Measurements from ENCODE around the gene SLC26A8.

SLC26A8 gene, protein sequence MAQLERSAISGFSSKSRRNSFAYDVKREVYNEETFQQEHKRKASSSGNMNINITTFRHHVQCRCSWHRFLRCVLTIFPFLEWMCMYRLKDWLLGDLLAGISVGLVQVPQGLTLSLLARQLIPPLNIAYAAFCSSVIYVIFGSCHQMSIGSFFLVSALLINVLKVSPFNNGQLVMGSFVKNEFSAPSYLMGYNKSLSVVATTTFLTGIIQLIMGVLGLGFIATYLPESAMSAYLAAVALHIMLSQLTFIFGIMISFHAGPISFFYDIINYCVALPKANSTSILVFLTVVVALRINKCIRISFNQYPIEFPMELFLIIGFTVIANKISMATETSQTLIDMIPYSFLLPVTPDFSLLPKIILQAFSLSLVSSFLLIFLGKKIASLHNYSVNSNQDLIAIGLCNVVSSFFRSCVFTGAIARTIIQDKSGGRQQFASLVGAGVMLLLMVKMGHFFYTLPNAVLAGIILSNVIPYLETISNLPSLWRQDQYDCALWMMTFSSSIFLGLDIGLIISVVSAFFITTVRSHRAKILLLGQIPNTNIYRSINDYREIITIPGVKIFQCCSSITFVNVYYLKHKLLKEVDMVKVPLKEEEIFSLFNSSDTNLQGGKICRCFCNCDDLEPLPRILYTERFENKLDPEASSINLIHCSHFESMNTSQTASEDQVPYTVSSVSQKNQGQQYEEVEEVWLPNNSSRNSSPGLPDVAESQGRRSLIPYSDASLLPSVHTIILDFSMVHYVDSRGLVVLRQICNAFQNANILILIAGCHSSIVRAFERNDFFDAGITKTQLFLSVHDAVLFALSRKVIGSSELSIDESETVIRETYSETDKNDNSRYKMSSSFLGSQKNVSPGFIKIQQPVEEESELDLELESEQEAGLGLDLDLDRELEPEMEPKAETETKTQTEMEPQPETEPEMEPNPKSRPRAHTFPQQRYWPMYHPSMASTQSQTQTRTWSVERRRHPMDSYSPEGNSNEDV

DNA sequence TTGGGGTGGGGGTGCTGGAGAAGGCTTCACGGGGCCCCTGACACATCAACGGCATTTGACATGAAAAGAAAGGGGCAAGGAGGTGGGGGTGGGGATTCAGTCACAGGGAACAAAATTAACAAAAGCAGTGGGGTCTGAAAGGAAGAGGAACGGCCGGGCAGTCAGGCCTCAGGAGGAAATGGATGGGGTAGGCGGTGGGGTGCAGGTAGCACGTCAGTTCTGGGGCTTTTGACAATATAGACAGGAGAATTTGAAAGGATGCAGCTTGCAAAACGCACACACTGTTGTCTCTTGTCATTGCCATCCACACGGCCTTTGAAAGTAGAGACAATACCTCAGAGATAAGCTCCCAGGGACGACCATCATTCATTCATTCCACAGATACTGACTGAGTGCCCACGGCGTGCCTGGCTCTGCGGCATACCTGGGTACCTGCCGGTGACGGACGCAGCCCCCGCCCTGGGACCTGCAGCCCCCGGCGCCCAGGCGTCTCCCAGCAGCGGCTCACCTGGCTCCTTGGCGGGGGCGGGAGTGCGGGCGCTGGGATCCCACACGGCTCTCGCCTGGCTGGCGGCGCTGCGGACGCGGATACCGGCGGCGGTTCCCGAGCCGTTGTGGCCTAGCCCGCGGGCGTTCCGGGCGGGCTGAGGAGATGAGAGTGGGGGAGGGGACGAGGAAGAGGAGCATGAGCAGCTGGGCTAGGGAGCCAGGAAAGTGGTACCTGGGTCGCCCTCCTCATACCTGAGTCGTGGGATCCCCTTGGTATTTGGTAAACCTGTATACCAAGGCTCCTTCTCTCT is at the start of gene SLC26A8:
Gene SLC26A8 (minus strand): TSS at position 646 of the 800 bp plus-strand sequence. CDS start 4,934 bp downstream, outside the sequence.
- DNase-seq = no peak

DNA sequence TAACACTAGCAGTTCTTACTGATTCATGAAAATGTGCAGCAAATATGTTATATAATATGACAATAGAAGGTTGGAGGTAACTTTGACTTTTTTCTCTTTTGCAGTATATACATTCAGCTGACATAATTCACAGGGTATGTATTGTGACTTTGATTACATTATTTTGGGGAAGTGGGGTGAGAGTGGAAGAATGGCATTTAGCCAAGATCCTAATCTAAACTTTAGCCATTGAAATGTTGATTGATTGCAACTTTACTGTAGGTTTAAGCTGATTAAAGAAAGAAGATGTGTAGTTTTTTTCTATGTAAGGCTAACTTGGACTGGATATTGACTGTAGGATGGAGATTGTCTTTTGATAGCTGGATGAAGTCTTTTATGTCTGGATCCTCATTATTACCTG is 49.1 kb upstream of the SLC26A8 start:
- DNase-seq = no peak

DNA sequence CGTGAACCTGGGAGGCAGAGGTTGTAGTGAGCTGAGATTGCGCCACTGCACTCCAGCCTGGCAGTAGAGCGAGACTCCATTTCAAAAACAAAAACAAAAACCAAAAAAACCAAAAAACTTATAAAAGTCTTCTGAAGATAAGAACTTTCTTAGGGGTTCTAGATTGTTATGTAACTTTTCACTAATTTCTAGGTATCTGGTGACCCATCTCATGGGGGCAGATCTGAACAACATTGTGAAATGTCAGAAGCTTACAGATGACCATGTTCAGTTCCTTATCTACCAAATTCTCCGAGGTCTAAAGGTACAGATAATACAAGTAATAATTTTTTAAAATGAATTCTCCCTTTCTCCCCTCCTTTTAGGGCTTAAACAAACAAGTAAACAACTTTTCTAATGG is 48.2 kb upstream of the SLC26A8 start:
- no peak for DNase-seq

DNA sequence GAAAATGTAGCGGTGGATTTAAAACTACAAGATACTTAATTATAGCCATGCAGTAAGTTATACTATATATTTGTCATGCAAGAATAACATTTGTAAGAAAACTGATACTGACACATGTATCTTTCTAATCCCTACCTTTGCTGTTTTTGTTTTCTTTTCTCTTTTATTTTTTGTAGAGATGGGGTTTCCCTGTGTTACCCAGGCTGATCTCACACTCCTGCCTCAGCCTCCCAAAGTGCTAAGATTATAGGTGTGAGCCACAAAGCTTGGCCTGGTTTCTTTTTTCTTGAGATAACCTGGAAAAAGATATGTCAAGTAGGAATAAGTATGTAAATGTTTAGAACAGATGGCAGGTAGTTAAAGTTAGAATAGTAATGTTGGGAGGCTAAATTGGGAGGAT is 47.3 kb upstream of the SLC26A8 start:
- no peak for DNase-seq

DNA sequence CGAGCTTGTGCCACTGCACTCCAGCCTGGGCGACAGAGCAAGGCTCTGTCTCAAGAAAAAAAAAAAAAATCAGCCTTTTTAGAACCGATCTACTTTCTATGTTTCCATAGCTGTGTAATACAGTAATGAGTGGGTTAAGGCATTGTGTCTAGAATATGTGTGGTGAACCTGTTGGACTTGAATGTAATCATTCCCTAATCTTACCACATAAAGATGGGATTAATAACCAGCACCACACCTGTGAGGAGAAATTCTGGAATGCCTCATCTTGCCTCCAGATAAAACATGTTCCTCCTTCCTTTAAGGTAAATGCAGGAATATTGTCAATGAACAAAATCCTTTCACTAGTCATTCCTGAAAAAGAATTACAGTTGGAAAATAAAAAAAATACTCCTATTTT is 46.8 kb upstream of the SLC26A8 start:
- DNase-seq = no peak

DNA sequence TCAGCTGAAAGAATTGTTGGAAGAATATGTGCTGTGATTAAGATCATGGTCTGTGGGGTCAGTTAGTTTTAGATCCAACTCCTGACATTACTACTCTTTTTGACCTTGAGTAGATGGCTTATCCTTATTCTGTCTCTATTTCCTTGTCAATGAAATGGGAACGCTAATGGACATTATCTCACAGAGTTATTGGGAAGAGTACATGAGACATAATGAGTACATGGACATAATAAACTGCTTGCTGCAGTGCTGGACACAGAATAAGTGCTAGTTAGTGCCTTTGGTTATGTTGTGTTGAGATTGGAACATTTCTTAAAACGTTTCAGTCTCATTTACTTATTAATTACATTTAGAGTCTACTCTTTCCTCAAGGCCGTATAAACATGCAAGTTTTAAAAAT is 45.8 kb upstream of the SLC26A8 start:
- no peak for DNase-seq

DNA sequence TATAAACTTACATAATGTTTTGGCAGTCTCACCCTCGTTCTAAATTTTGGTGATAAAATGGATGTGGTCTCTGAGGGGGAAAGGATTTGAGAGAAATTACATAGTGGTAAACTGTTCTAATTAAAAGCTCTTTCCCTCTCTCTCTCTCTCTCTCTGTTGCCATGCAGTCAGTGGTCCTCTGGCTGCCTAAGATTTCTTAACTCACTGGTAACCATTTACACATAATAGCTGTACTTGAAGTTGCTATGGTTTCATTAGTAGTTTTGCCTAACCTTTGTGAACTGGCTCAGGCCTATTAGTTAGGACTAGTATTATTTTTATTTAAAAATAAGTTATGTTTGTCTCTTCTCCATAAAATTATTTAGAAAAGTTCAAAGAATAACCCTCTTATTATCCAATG is 45.1 kb upstream of the SLC26A8 start:
- no peak for DNase-seq

DNA sequence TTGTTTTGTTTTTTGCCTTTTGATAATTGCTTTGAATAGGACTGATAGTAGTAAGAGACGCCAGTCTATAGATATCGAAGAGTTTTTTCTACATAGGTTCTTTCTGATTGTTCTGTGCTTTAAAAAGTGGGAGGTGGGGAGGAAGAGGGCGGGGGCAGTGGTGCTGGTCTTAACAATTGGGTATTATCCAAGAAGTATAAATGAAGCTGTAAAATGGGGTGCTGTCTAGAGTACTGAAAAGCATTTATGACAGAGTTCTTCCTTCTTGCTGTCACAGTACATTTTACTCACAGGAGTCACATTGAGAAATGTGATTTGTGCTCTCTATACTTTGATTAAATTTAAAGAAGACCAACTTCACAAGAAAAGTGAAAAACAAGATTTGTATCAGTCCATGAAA is 44.1 kb upstream of the SLC26A8 start:
- no peak for DNase-seq

DNA sequence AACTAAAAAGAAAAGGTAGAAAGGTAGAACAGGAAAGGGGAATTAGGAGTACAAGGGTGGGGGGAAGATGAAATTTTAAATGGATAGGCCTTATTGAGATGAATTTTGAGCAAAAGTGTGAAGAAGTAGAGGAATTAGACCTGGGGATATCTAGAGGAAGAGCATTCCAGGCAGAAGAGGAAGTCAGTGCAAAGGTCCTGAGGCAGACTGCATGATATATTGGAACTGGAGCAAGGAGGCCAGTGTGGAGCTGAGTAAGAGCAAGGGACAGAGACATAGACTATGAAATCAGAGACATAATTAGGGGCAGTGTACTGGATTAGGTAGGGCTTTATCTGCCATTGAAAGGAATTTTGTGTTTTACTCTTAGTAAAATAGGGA is 43.6 kb upstream of the SLC26A8 start:
- DNase-seq = no peak

DNA sequence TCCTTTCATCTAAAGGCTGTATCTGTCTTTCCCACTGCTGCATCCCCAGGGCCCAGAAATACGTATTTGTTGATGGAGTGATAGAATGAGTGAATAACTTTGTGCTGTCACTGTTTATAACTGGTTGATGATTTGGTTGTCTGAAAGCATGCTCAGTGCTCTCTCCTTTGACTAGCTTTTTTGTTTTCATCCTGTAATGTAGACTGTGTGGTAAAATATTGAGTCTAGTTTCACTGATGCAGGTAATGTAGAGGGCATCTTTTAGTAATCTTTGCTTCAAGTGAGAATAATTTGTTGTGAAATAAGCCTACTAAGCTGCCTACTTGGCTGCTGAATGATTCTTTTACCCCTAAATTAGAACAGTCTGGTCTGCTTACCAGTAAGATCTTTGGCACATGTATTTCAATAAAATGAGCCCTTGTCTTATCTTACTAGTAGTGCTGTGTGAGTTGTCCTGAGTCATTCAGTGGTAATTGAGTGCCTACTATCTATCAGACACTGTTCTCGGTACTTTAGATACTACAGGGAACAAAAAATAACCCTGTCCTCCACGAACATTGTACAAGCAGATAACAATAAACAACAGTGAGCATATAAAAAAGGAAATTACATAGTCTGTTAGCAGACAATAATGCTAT is 43.1 kb upstream of the SLC26A8 start:
- no peak for DNase-seq

DNA sequence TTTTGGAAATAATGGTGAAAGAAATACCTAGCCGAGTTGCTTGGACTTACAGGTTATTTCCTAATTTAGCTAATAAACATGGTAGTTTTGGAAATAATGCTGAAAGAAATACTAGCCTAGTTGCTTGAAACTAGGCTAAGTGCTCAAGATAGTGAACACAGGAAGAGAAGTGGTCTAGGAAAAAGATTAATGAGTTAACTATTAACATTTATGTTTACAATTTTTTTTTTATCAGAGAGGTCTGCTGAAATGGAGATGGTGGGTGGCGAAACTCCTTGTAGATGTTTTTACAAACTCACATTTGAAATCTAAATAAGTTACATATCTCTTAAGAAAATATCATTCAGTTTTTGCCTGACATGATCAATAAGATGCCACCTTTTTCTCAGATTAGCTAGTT is 42.4 kb upstream of the SLC26A8 start:
- no peak for DNase-seq

DNA sequence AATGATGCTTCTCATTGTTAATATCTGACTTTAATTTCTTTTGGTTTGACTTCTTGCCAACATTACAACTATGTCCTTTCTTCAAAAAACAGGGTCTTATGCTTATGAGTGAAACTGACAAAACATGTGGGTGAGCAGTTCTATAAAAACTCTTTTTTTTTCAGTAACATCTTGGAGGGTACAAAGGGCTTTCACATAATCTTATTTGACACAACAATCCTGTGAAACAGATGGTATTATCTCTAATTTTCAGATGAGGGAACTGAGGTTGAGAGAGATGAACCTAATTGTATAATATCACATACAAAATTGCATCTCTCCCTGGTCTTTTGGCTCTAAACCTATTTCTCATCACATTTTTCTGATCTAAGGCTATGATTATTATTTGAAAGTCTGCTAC is 41.5 kb upstream of the SLC26A8 start:
- DNase-seq = no peak

DNA sequence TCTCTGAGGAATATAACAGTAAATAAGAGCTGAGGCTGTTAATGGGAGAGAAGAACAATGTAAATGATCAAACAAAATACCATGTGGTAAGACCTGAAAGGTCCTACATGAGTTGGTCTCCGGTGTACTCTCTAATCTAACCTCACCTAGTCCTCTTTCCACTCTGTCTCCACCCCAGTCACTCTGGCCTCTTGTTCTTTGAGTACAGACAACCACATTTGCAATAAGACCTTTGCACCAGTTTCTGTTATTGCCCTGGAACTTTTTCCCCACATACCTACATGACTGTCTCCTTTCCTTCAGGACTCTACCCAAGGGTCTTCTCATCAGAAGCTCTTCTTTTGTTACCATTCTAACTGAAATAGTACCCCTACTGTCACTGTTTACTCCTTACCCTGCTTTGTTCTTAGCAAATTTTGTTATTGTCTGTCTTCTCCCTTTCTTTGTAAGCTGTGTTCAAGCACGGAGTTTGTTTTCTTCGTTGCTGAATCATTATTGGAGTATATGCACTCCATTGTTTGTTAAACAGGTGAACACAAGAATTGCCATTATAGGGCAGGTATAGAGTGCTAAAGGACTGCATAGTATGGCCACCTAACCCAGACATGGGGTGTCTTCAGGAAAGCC is 40.4 kb upstream of the SLC26A8 start:
- DNase-seq = no peak

DNA sequence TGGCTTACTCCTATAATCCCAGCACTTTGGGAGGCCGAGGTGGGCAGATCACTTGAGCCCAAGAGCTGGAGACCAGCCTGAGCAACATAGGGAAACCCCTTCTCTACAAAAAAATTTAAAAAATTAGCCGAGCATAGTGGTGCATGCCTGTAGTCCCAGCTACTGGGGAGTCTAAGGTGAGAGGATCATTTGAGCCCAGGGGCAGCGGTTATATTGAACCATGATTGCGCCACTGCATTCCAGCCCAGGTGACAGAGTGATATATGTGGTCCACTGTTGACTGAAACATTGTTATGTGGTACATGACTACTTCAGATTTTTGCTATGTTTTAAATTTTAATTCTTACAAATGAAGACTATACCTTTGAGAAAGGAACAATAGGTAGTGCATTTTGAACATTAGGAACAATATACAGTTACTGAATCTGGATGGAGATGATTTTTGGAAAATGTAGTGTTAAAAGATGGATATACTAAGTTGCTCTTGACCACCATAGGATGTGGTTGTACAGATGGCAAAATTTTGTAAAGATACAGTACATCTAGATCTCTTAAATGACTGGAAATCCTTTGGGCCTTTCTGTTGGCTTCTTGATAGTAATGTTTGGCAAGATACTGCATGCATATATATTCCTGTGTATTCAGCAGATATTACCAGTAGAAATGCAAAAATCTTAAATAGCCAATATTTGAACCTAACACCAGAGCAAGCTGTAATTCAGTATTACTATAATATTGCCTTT is 39.0 kb upstream of the SLC26A8 start:
- DNase-seq = no peak

DNA sequence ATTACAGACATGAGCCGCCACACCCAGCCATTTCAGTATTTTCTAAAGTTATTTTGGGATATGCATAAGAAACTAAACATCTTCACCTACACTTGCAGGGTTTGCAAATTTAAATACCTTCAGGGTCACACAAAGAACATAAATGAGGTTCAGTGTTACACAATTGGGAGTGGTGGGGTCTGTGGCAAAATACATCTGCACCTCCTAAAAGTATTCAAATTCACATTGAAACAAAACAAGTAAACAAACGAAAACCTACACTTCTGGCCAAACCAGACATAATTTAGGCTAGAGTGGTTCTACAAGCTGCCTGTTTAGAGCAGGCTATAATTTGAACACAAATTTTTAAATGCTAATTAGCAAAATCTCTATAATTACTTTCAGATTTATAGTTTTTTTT is 37.8 kb upstream of the SLC26A8 start:
- no peak for DNase-seq

DNA sequence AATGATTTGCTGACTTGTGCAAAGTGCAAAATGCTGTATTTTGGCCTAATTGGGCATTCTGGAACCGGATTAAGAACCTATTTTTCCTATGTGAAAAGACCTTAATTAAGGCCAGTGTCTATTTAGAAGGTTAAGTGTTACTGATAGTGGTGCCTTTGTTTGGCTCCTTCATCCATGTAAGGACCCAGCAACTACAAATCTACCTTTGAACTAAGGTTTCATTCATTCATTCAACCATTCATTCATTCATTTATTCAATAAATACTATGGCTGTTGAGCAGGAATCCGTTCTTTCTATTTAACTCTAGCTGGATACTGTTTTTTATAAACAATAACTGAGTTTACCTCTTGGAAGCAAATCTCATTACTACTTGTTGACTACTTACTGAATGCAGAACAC is 36.8 kb upstream of the SLC26A8 start:
- no peak for DNase-seq

DNA sequence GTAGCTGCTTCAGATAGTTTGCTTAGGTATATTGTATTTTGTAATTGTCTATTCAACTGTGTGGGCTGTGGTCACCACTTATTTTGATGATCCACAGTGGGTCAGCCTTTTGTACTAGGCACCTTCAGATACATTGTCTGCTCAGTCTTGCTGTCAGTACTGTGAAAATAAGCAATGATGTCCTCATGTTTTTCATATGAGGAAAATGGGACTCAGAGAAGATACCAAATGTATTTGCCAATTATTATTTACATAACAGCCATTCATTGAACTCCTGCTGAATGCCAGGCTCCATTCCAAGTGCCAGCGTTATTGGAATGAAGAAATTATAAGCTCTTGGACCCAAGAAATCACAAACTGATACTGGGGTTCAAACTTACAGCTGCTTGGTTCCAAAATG is 31.7 kb upstream of the SLC26A8 start:
- no peak for DNase-seq

DNA sequence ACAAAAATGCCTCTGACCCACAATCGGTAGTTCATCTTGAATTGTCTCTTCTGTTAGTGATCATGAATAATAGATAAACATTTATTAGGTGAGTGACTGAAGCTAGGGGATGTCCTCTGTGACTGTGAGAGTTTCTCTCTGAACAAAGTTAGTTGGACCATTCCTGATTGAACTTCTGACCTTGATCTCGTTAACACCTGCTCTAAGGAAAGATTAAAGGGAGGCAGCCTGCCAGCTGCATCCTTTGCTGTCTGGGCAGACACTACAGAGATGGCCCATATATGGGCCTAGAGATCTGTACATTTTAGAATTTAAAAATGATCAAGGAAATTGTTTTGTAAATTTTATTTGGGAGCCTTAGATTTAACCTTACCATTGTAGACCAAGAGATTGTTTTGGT is 30.5 kb upstream of the SLC26A8 start:
- no peak for DNase-seq

DNA sequence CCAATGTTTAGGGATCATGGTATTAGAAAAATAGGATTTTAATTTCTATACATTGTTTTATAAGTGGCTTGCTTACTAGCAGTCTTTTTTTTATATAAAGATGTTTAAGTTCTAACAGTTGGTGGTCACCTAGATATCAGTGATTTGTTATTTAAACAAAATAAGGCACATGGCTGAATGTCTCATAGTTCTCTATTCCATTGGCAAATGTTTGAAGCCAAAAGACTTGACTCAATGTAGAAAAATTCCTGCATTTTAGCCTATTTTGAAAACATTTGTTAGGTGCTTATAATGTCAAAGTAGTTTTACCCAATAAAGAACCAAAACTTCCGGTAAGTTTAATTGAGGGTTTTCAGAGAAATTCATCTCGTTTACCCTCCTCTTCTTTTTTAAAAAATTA is 30.0 kb upstream of the SLC26A8 start:
- no peak for DNase-seq

DNA sequence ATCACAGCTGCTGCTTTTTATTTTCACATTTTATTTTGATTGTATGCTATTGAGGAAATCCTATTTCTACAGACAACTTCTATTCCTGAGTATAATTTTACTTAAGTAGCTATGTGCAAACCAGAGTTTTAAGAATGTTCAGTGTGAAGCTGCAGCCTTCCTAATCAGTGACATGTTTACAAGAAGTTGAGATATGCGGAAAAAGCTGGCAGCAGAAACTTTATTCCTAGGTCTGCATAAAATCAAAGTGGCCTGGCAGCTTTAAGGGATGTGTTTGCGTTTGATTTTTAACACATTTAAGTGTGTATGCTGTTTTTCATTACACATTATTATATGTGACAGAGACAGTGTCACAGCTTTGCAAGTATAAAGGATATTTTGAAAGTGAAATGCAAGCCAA is 29.4 kb upstream of the SLC26A8 start:
- no peak for DNase-seq

DNA sequence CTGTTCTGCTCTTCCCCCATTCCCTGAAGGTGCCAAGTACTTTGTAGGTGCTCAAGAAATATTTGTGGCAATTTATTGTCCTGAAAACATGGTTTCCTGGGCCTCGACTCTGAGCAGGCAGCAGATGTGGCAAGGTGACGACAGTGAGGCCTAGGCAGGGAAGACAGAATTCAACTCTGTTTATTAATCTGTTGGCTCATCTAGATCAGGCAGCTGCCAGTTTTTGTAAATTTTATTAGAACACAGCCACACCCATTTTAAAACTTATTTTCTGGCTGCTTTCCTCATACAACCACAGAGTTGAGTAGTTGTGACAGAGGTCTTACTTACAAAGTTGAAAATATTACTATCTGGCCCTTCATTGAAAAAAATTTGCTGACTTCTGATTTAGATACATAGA is 27.7 kb upstream of the SLC26A8 start:
- no peak for DNase-seq
